Measurements from ENCODE around the gene GARRE1.

The GARRE1 gene

DNA sequence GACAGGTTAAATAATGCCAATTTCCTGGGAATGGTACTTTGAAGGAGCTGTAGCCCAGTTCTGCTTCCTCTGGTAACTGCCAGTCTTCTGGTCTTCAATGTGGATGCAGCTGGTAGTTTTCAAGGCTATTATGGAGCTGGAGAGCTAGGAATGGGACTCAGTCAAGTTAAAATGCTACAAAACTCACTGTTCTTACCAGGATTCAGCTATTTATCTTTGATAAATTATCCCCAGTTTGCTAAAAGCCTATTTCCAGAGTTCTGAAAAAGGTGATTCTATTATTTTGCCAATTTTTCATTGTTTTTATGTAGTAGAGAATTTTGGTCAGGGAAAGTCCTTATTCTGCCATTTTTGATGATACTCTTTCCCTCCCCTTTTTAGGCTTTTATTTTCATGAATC, 40.7 kb downstream of the GARRE1 start:
- no peak for DNase-seq

DNA sequence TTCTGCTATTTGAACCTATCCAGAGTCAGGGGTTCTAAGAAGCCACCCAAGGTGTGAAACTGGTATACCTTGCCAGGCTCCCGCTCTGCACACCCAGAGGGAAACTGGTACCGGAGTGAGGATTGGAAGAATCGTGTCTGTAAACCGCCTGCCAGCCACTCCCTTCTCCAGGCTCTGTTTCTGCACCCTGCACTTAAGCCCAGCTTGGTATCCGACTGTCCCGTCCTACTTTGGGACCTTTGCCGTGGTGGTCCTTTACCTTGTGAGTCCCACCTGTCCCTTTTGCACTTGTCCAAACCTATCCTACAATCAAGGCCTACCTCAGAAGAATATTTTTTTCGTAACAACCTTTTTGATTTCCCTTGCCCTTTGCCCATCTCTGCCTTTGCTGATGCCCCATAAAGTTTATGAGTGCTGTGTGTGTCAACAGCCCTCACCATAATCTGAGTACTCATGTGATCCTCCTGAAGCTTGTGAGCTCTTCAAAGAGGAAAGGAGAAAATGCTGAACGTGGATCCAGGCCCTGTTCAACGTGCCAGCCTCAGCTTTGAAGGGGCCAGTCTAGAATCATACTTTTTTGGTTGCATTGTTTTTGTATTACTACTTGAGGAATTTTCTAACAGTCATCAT, 44.7 kb downstream of the GARRE1 start:
- no peak for DNase-seq

DNA sequence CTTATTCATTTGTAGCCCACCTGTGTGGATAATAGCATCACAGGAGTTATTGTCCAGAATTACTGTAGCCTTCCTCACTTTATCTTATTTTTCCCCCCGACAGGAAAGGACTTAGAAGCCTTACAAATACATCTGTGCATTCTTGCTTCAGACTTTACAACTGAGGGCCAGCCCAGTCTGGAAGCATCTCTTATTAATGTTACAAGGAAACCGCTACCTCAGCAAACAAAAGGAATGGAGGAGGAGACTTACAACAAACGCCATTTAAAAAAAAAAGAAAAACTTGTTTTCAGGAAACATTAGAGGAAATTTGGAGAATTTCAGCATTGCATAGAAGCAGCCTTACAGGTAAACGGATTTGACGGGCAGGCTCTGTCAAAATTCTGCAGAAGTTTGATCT, 45.2 kb downstream of the GARRE1 start:
- no peak for DNase-seq

DNA sequence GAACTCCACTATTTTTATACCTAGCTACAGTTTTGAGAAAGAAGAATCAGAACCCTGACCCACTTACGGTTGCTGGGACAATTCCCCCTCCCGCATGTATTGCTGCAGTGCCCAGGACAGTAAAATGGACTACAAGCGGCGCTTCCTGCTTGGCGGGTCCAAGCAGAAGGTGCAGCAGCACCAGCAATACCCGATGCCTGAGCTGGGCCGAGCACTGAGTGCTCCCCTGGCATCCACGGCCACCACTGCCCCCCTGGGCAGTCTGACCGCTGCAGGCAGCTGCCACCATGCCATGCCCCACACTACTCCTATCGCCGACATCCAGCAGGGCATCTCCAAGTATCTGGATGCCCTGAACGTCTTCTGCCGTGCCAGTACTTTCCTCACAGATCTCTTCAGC, 46.0 kb downstream of the GARRE1 start:
- no peak for DNase-seq

DNA sequence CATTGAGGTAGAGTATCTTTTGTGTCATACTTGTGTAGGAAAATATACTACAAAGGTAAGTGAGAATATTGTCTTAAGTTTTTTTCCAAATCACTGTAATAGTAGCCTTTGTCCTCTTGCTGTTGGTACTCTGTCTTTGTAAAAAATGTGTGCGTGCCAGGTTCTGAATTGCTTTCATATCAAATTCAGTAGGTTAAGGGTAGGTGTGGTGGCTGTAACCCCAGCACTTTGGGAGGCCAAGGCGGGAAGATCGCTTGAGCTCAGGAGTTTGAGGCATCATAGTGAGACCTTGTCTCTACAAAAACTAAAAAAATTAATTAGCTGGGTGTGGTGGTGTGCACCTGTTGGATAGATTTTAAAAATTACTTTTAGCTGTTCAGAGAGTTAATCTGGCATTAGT, 46.6 kb downstream of the GARRE1 start:
- no peak for DNase-seq

All from CD4-positive, alpha-beta T cell treated with Interleukin-17A for 1 hour (primary cell).